ENCODE measurements around the gene PAQR5.
"Not testable (repeated sequence)": the region's sequence is repeated elsewhere in the genome, so short reads cannot be mapped to it uniquely, and the experiment has no call there.

Gene PAQR5

DNA sequence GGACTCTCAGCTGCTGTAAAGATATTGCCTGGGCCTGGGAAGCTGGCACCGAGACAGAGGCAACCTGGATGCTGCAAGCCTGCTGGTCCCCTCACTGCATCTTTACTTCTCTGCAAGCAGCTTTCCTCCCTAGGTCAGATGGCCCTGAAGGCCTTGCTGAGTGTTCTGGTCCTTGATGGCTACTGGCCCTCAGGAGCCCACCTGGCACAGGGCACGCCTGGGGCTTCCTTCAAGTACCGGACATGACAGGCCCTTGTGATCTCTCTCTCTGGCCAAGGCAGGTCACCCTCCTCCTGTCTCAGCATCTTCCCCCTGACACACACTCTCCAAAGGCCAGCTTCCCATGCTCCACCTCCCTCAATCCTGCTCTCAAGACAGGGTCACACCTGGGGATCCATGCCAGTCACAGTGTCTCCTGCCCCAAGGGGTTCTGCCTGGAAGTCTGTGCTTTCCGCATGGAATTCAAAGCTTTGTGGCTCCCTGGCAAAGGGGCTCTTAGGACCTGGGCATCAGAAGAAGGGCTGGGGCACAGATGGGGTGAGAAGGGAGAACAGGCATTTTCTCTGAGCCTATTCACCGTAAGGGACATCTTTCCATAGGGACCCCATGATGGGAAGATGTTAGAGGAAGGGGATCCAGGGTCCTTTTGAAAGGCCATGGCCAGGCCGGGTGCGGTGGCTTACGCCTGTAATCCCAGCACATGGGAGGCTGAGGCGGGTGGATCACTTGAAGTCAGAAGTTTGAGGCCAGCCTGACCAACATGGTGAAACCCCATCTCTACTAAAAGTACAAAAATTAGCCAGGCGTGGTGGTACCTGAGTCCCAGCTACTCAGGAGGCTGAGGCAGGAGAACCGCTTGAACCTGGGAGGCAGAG lies 4.7 kb upstream of the PAQR5 start:
- no peak for DNase-seq (ENCODE audit: low read depth in 2 of 2)

DNA sequence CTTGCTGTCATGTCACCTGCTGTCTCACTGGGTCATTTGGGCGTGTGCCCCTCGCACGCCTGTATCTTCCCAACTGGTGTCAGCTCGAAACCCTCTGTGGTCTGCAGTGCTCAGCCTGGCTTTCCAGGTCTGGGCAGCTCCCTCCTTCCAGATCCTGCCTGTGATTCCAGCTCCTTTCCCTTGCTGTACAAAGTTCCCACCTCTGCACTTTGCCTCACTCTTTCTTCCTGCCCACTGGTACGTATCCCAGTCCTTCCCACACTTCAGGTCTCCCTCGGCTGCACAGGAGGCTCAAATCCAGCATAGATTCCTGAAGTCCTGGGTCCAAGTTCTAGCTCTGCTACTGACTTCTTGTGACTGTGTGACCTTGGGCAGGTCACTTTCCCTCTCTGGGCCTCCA lies 2.1 kb upstream of the PAQR5 start:
- no peak for DNase-seq (ENCODE audit: low read depth in 2 of 2)

GRCh38 chr15:69297642-69298353 lies 914 bp upstream of the PAQR5 start:
- DNase-seq (ENCODE audit: low read depth in 2 of 2): no peak

DNA sequence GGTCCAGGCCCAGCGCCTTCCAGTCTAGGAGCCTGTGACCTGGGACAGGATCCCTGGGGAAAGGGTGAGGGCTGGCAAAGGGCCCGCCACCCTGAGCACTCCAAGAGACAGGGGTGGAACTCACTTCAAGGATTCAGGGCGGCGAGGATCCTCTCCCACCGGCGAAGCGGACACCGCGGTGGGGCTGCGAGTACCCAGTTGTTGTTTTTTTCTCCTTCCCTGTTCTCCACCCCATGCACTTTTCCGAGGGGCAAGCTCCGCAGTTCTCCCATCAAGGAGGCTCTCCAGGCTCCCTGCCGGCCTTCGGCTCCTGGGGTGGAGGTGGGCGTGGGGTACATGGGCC lies 387 bp upstream of the PAQR5 start:
- DNase-seq (ENCODE audit: low read depth in 2 of 2): no peak

DNA sequence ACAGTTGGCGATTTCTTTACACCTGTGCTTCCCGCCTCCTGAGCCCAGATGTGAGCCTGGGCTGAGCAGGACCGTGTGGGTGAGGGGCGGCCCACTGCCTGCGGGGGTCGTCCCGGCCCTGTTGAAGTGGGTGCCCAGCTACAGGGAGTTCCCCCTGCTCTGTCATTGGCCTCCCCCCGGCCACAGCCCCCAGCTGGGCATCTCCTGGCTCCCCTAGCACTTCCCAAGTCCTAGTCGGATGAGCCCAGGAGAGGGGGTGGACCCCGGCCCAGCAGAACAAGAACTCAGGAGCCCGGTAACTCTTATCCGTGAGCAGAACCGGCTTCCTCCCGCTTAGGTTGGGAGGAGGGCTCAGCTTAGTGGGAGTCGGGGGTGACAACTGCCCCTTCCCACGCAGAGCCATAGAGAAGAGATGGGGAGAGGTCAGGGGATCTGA lies 757 bp downstream of the PAQR5 start:
- no peak for DNase-seq (ENCODE audit: low read depth in 2 of 2)

GRCh38 chr15:69299943-69300588 lies 1.4 kb downstream of the PAQR5 start:
- no peak for DNase-seq (ENCODE audit: low read depth in 2 of 2)

DNA sequence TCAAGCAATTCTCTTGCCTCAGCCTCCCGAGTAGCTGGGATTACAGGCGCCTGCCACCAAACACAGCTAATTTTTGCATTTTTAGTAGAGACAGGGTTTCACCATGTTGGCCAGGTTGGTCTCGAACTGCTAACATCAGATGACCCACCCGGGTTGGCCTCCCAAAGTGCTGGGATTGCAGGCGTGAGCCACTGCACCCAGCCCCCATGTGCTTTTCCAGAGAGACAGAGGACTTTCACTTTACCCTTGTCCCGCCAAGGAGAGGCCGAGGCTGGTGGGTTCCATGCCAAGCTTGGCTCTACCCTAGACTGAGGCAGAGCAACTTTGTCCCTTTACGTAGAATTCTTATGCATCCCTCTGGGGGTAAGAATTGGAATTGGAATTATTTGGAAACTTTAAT lies 2.4 kb downstream of the PAQR5 start:
- DNase-seq (ENCODE audit: low read depth in 2 of 2): not testable (repeated sequence)

GRCh38 chr15:69302087-69302486 lies 3.4 kb downstream of the PAQR5 start:
- not testable (repeated sequence) for DNase-seq (ENCODE audit: low read depth in 2 of 2)

DNA sequence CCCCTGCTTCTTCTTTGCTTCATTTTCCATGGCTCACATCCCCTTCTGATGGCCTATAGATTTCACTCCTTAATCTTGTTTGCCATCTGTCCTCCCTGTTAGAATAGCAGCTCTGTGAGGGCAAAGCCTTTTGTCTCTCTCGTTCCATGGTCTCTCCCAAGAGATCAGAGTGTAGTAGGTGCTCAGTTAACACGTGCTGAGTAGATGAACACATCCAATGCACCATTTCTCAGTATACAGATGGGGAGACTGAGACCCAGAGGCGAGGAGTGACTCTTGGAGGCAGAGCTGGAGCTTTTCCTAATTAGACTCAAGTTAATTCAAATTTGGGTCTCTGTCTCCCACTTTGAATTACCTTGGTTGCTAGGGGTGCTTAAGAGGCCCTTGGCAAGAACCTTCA lies 4.2 kb downstream of the PAQR5 start:
- no peak for DNase-seq (ENCODE audit: low read depth in 2 of 2)

DNA sequence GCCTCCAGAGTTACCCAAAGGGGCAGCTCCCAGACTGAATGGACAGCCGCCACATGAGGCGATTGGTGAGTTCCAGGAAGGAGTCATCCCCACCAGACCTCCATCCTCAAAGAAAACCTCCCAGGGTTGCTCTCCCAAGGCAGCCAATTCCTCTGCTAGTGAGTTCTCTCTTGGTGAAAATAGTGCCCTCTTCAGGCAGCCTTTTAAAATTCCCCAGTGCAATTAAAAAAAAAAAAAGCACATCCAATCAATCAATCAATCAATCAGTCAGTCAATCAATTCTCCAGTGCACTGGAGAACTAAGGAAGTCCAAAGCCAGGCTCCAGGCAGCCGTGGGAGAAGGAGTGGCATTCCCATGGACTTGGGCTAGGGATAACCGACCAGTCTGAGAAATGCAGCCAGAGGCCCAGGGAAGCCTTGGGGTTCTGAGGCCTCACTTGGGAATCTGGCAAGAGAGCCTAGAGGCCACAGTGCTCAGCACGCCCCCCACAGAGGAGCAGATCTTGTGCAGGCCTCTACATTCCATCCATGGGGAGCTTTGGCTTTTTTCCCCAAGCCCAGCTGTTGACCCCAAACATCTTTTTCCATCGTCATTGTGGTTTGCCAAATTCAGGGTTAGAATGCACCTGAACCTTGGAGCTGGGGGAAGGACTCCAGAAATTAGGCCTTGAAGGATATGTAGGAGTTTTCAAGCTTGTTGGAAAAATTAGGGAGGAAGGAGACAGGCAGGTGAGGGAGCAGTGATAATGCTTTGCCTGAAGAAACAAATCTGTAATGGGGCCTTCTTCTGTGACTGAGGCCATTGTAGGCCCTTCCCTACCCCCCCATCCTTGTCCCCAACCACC lies 4.8 kb downstream of the PAQR5 start:
- DNase-seq (ENCODE audit: low read depth in 2 of 2): no peak

- DNase-seq (ENCODE audit: low read depth in 2 of 2): no peak
Observed at GRCh38 chr15:69304182-69304545, 5.5 kb downstream of the PAQR5 start.

GRCh38 chr15:69305204-69305931 lies 6.7 kb downstream of the PAQR5 start:
- peak in 1 of 2 experiments; percentile 19 for DNase-seq (ENCODE audit: low read depth in 2 of 2)

DNA sequence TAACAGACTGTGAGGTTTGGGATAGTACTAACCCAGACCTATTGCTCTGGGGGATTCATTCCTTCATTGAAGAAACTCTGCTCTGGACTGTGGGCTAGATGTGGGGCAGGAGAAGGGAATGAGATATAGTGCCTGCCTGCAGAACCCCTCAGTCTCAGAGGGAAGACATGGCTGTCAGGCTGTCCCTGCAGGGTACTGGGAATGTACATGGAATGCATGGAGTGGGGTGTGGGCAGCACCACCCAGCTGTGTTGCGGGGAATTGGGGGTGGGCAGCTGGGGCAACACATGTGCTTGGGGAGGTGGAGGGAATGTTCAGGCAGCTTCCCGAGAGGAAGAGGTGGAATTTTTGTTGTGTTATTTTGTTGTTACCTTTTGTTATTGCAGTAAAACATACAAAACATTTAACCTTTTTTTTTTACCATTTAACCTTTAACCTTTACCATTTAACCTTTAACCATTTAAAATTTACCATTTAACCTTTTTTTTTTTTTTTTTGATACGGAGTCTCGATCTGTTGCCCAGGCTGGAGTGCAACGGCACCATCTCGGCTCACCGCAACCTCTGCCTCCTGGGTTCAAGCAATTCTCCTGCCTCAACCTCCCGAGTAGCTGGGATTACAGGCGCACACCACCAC lies 7.3 kb downstream of the PAQR5 start:
- no peak for DNase-seq (ENCODE audit: low read depth in 2 of 2)

- no peak for DNase-seq (ENCODE audit: low read depth in 2 of 2)
Observed at GRCh38 chr15:69307939-69308338, 9.2 kb downstream of the PAQR5 start.

DNA sequence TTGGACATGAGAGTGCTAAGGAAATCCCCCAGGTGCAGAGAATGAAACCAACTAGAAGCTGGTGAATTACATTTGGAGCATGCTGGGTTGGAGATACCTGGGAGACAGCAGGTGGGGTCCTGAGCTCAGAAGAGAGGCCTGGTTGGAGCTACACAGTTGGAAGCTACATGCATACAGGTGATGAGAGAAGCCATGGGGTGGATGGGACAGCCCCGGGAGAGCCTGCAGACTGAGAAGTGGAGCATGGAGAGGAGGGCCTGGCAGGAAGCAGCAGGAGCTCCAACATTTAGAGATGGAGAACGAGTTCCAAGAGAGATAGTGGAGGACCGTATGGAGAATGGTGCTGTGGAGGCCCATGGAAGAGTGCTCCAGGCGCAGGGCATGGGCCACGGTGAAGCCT lies 10.2 kb downstream of the PAQR5 start:
- DNase-seq (ENCODE audit: low read depth in 2 of 2): no peak

DNA sequence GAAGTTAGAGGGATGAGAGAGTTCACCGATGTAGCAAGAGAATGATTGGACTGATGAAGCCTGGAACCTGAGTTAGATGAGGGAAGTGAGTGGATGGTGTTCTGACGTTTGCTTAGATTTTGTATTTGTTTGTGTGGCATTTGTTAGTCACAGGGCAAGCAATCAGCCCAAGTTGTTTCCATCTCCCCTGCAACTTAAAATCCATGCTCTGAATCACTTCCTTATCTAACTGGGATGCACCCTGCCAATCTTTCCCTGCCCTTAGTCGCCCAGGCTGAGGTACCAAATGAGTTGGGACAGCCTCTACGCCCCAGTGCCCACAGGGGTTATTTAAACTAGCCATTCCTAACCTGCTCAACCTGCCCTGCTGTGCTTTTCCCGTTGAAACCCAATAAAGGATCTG lies 12.6 kb downstream of the PAQR5 start:
- no peak for DNase-seq (ENCODE audit: low read depth in 2 of 2)

GRCh38 chr15:69313432-69314000 lies 14.8 kb downstream of the PAQR5 start:
- DNase-seq (ENCODE audit: low read depth in 2 of 2): no peak

- DNase-seq (ENCODE audit: low read depth in 2 of 2): no peak
Observed at GRCh38 chr15:69314131-69314530, 15.4 kb downstream of the PAQR5 start.

- no peak for DNase-seq (ENCODE audit: low read depth in 2 of 2)
Observed at GRCh38 chr15:69314736-69315135, 16.0 kb downstream of the PAQR5 start.

DNA sequence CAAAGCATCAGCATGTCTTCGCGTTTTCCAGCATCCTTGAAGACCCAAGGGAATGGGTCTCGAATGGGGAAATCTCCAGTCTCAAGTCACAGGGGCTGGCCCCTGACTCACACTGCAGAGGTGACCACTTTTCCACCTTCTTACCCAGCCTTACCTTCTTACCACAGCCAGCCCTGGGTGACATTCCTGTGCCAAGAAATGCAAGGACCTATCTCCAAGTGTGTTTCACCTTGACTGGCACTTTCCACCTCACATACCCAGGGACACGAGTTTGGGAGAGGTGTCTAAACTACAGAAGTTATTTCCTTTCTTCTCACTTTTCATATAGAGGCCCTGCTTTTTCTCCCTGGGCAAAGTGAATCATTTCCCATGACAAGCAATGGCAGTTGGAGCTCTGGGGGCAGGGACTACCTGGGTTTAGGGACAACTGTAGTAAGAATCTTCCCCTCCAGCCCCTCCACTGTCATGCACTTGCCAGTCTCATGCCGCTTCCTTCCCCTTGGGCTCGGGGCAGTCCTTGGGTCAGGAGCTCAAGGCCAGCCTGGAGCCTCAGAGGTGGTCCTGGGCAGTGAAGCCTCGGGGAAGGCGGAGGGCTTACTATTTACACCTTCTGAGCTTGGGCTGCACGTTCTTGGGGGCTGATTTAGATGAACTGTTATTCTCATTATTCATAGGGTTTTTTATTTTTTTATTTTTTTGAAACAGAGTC lies 16.8 kb downstream of the PAQR5 start:
- no peak for DNase-seq (ENCODE audit: low read depth in 2 of 2)

All from fibroblast of skin of left quadriceps (primary cell).